Liver (tissue), 9 donors: ENCODE results near the gene TNN. TPM values are rescaled to one million over a fixed set of nuclear protein-coding genes. Genes with fewer than 3 reads are reported as not detected.

Experiments
- DNase-seq: peaks from one replicate; pipeline ENCODE4 v3.0.0-alpha.2; 2017; ENCODE audit warnings: low spot score
- H3K27ac ChIP-seq, 2 donors: one replicate each; pipeline ENCODE4 v1.7.0; 2013; ENCODE audit warnings: inconsistent platforms in 2 of 2, low read length in 2 of 2, control low read depth in 1 of 2, low read depth in 1 of 2, mild to moderate bottlenecking in 1 of 2
- H3K27me3 ChIP-seq, 4 donors: one replicate each; pipeline versions ENCODE4 v1.6.1 to v1.7.0; 2013; ENCODE audit warnings: low read length in 3 of 4, inconsistent platforms in 1 of 4, mild to moderate bottlenecking in 1 of 4, moderate library complexity in 1 of 4; ENCODE audit not compliant: control insufficient read depth in 4 of 4, insufficient read depth in 4 of 4
- H3K36me3 ChIP-seq, 4 donors: one replicate each; pipeline versions ENCODE4 v1.6.1 to v1.7.0; 2013; ENCODE audit warnings: low read length in 3 of 4, mild to moderate bottlenecking in 3 of 4, low read depth in 1 of 4, moderate library complexity in 1 of 4; ENCODE audit not compliant: control insufficient read depth in 4 of 4, insufficient read depth in 3 of 4
- H3K4me1 ChIP-seq, 4 donors: one replicate each; pipeline versions ENCODE4 v1.6.1 to v1.7.0; 2013; ENCODE audit warnings: low read length in 3 of 4, mild to moderate bottlenecking in 3 of 4, moderate library complexity in 1 of 4; ENCODE audit not compliant: control insufficient read depth in 4 of 4, insufficient read depth in 4 of 4
- H3K4me3 ChIP-seq, 3 donors: one replicate each; pipeline versions ENCODE4 v1.6.1 to v1.7.0; 2013; ENCODE audit warnings: low read length in 3 of 3, control low read depth in 1 of 3, low read depth in 1 of 3, mild to moderate bottlenecking in 1 of 3
- H3K9ac ChIP-seq, 2 donors: one replicate each; pipeline ENCODE4 v1.7.0; 2013; ENCODE audit warnings: low read length in 2 of 2, mild to moderate bottlenecking in 2 of 2, moderate library complexity in 2 of 2, control low read depth in 1 of 2, low read depth in 1 of 2
- H3K9me3 ChIP-seq, 4 donors: one replicate each; pipeline versions ENCODE4 v1.6.1 to v1.7.0; 2013; ENCODE audit warnings: low read length in 3 of 4; ENCODE audit not compliant: control insufficient read depth in 4 of 4
- ATF3 ChIP-seq: IDR thresholded peaks from 2 replicates; pipeline ENCODE4 v1.6.1; 2016; ENCODE audit warnings: antibody characterized with exemption
- EGR1 ChIP-seq, 2 donors: IDR thresholded peaks; 2 replicates each; pipeline ENCODE4 v1.6.1; 2016 to 2018; ENCODE audit warnings: antibody characterized with exemption in 2 of 2, low read depth in 2 of 2
- FOXA1 ChIP-seq: IDR thresholded peaks from 2 replicates; pipeline ENCODE4 v1.6.1; 2016; ENCODE audit warnings: antibody characterized with exemption
- FOXA2 ChIP-seq: IDR thresholded peaks from 2 replicates; pipeline ENCODE4 v1.6.1; 2016; ENCODE audit warnings: antibody characterized with exemption
- GABPA ChIP-seq, 2 donors: IDR thresholded peaks in 1 of 2; conservative IDR thresholded peaks in 1 of 2; 2 replicates each; pipeline ENCODE4 v1.6.1; 2016; ENCODE audit warnings: antibody characterized with exemption in 2 of 2, mild to moderate bottlenecking in 1 of 2, moderate library complexity in 1 of 2
- HNF4A ChIP-seq, 2 donors: conservative IDR thresholded peaks; 2 replicates each; pipeline ENCODE4 v1.6.1; 2016; ENCODE audit warnings: antibody characterized with exemption in 2 of 2, mild to moderate bottlenecking in 2 of 2
- HNF4G ChIP-seq: IDR thresholded peaks from 2 replicates; pipeline ENCODE4 v1.6.1; 2016; ENCODE audit warnings: antibody characterized with exemption
- JUND ChIP-seq, 2 donors: IDR thresholded peaks; 2 replicates each; pipeline ENCODE4 v1.6.1; 2016; ENCODE audit warnings: antibody characterized with exemption in 2 of 2
- MAX ChIP-seq: IDR thresholded peaks from 2 replicates; pipeline ENCODE4 v1.6.1; 2016; ENCODE audit warnings: antibody characterized with exemption
- NR2F2 ChIP-seq: IDR thresholded peaks from 2 replicates; pipeline ENCODE4 v1.6.1; 2016; ENCODE audit warnings: antibody characterized with exemption
- RAD21 ChIP-seq, 2 donors: IDR thresholded peaks; 2 replicates each; pipeline ENCODE4 v1.6.1; 2016; ENCODE audit warnings: antibody characterized with exemption in 2 of 2, mild to moderate bottlenecking in 2 of 2
- SP1 ChIP-seq: IDR thresholded peaks from 2 replicates; pipeline ENCODE4 v1.6.1; 2018; ENCODE audit warnings: antibody characterized with exemption, mild to moderate bottlenecking
- TAF1 ChIP-seq: conservative IDR thresholded peaks from 2 replicates; pipeline ENCODE4 v1.6.1; 2016; ENCODE audit warnings: antibody characterized with exemption, mild to moderate bottlenecking
- YY1 ChIP-seq: IDR thresholded peaks from 2 replicates; pipeline ENCODE4 v1.6.1; 2016; ENCODE audit warnings: antibody characterized with exemption, mild to moderate bottlenecking
- WGBS: extraction: QIAGEN DNeasy Blood & Tissue Kit; methylation state at CpG from one replicate; pipeline ENCODE4 v1.1.7; 2013; 5-methylcytosine and 5-hydroxymethylcytosine counted together
- polyA plus RNA-seq, 2 donors: library from polyadenylated mRNA; stranded (reverse) in 1 of 2; unstranded in 1 of 2; fragments of 200-250 nt in 1 of 2; fragments of >200 nt in 1 of 2; fragmentation: Nextera tagmentation in 1 of 2; extraction: Ambion mirVana in 1 of 2; gene quantifications; one replicate each; pipeline versions ENCODE4 v1.2.1 to v1.2.3, GENCODE V29; 2013 to 2015
- total RNA-seq, 2 donors: library from RNA; depleted of rRNA; stranded (reverse); fragments of >200 nt; gene quantifications; one replicate each; pipeline ENCODE4 v1.2.3, GENCODE V29; 2014
- TF ChIP-seq, protein P1 (sequence below): fragments of 150-350 bp; IDR thresholded peaks from 2 replicates; pipeline ENCODE4 v1.5.1; 2017; ENCODE audit warnings: improper control_type of control experiment, low read depth, low read length; ENCODE audit not compliant: missing input control
- TF ChIP-seq, protein P2 (sequence below): IDR thresholded peaks from 2 replicates; pipeline ENCODE4 v1.6.1; 2016; ENCODE audit warnings: antibody characterized with exemption
- TF ChIP-seq, protein P3 (sequence below): IDR thresholded peaks from 2 replicates; pipeline ENCODE4 v1.6.1; 2016; ENCODE audit warnings: antibody characterized with exemption, mild to moderate bottlenecking
- donor health status: healthy.
- donor health status: healthy.
- donor health status: healthy.
- donor health status: healthy.
- donor health status: healthy.

The TNN gene
- total and polyA plus RNA-seq, 4 donors: 0.11 to 1.8 (median 0.80) TPM

GRCh38 chr1:175176246-175176645 is 108.6 kb downstream of the TNN start:
- Histone ChIP-seq H3K4me3 (no peak overlapping the region), H3K27ac (no peak overlapping the region), H3K9ac (no peak overlapping the region), H3K4me1 (no peaks in the 10 kb centered on the region), H3K9me3 (no peaks in the 10 kb centered on the region), H3K36me3 (peaks cover 0 to 27% (median 18%) of the 10 kb centered on the region in 4 donors), H3K27me3 (no peaks in the 10 kb centered on the region)
- 93% methylated on average over 1 of the region's 1 CpG for WGBS
- no peak for TF ChIP-seq FOXA2
- no peak for TF ChIP-seq GABPA (IDR thresholded peaks at IDR 0.05 in 1 of 2, conservative IDR thresholded peaks at IDR 0.05 in 1 of 2)
- TF ChIP-seq, protein P1, sequence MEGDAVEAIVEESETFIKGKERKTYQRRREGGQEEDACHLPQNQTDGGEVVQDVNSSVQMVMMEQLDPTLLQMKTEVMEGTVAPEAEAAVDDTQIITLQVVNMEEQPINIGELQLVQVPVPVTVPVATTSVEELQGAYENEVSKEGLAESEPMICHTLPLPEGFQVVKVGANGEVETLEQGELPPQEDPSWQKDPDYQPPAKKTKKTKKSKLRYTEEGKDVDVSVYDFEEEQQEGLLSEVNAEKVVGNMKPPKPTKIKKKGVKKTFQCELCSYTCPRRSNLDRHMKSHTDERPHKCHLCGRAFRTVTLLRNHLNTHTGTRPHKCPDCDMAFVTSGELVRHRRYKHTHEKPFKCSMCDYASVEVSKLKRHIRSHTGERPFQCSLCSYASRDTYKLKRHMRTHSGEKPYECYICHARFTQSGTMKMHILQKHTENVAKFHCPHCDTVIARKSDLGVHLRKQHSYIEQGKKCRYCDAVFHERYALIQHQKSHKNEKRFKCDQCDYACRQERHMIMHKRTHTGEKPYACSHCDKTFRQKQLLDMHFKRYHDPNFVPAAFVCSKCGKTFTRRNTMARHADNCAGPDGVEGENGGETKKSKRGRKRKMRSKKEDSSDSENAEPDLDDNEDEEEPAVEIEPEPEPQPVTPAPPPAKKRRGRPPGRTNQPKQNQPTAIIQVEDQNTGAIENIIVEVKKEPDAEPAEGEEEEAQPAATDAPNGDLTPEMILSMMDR: no peak
- no peak for DNase-seq

- no peaks in the 10 kb centered on the region for H3K9me3 ChIP-seq
- no peak overlapping the region for H3K4me3 ChIP-seq
- TF ChIP-seq TAF1 (no peak), FOXA2 (no peak), HNF4A (conservative IDR thresholded peaks at IDR 0.05) (no peak), YY1 (no peak), SP1 (no peak), RAD21 (IDR thresholded peaks at IDR 0.05) (no peak), MAX (no peak), NR2F2 (no peak), ATF3 (no peak), FOXA1 (no peak), GABPA (IDR thresholded peaks at IDR 0.05 in 1 of 2, conservative IDR thresholded peaks at IDR 0.05 in 1 of 2) (no peak), EGR1 (IDR thresholded peaks at IDR 0.05; ENCODE audit: low read depth in 2 of 2) (no peak), JUND (IDR thresholded peaks at IDR 0.05) (no peak), HNF4G (no peak)
- TF ChIP-seq, protein P2, sequence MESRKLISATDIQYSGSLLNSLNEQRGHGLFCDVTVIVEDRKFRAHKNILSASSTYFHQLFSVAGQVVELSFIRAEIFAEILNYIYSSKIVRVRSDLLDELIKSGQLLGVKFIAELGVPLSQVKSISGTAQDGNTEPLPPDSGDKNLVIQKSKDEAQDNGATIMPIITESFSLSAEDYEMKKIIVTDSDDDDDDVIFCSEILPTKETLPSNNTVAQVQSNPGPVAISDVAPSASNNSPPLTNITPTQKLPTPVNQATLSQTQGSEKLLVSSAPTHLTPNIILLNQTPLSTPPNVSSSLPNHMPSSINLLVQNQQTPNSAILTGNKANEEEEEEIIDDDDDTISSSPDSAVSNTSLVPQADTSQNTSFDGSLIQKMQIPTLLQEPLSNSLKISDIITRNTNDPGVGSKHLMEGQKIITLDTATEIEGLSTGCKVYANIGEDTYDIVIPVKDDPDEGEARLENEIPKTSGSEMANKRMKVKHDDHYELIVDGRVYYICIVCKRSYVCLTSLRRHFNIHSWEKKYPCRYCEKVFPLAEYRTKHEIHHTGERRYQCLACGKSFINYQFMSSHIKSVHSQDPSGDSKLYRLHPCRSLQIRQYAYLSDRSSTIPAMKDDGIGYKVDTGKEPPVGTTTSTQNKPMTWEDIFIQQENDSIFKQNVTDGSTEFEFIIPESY: no peak
- TF ChIP-seq, protein P1: no peak
- TF ChIP-seq, protein P3, sequence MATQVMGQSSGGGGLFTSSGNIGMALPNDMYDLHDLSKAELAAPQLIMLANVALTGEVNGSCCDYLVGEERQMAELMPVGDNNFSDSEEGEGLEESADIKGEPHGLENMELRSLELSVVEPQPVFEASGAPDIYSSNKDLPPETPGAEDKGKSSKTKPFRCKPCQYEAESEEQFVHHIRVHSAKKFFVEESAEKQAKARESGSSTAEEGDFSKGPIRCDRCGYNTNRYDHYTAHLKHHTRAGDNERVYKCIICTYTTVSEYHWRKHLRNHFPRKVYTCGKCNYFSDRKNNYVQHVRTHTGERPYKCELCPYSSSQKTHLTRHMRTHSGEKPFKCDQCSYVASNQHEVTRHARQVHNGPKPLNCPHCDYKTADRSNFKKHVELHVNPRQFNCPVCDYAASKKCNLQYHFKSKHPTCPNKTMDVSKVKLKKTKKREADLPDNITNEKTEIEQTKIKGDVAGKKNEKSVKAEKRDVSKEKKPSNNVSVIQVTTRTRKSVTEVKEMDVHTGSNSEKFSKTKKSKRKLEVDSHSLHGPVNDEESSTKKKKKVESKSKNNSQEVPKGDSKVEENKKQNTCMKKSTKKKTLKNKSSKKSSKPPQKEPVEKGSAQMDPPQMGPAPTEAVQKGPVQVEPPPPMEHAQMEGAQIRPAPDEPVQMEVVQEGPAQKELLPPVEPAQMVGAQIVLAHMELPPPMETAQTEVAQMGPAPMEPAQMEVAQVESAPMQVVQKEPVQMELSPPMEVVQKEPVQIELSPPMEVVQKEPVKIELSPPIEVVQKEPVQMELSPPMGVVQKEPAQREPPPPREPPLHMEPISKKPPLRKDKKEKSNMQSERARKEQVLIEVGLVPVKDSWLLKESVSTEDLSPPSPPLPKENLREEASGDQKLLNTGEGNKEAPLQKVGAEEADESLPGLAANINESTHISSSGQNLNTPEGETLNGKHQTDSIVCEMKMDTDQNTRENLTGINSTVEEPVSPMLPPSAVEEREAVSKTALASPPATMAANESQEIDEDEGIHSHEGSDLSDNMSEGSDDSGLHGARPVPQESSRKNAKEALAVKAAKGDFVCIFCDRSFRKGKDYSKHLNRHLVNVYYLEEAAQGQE: no peak
- no peak overlapping the region for H3K27ac ChIP-seq
- no peaks in the 10 kb centered on the region for H3K4me1 ChIP-seq
- 97% methylated on average over 1 of the region's 1 CpG for WGBS
- H3K9ac ChIP-seq: no peak overlapping the region
- DNase-seq: no peak
- H3K36me3 ChIP-seq: peaks cover 0 to 26% (median 17%) of the 10 kb centered on the region in 4 donors
- no peaks in the 10 kb centered on the region for H3K27me3 ChIP-seq
These were observed 110.4 kb downstream of the TNN start for GRCh38 chr1:175178056-175178455.
